HG02943 (cell line): ENCODE measurements around the gene ZBTB40.

Source experiments
- ATAC-seq: cut with Tn5 transposase; IDR thresholded peaks from one replicate; pipeline ENCODE4 v1.9.1; 2021; ENCODE audit warnings: mild to moderate bottlenecking, low read depth, moderate library complexity; ENCODE audit not compliant: unreplicated experiment

ZBTB40 gene

DNA sequence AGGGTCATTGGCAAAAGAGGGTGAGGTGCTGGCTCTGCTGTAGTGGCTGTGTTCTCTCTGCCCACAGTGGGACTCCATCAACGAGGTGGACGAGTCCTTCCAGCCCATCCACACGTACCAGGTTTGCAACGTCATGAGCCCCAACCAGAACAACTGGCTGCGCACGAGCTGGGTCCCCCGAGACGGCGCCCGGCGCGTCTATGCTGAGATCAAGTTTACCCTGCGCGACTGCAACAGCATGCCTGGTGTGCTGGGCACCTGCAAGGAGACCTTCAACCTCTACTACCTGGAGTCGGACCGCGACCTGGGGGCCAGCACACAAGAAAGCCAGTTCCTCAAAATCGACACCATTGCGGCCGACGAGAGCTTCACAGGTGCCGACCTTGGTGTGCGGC, 124.5 kb downstream of the ZBTB40 start:
- ATAC-seq = no peak

DNA sequence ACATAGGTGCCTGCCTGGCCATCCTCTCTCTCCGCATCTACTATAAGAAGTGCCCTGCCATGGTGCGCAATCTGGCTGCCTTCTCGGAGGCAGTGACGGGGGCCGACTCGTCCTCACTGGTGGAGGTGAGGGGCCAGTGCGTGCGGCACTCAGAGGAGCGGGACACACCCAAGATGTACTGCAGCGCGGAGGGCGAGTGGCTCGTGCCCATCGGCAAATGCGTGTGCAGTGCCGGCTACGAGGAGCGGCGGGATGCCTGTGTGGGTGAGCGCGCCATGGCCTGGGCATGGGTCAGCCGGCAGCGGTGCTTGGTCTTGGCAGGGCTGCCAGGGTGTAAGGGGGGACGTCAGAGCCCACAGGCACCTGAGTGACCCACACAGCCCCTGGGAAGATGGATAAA, 125.0 kb downstream of the ZBTB40 start:
- ATAC-seq = no peak

DNA sequence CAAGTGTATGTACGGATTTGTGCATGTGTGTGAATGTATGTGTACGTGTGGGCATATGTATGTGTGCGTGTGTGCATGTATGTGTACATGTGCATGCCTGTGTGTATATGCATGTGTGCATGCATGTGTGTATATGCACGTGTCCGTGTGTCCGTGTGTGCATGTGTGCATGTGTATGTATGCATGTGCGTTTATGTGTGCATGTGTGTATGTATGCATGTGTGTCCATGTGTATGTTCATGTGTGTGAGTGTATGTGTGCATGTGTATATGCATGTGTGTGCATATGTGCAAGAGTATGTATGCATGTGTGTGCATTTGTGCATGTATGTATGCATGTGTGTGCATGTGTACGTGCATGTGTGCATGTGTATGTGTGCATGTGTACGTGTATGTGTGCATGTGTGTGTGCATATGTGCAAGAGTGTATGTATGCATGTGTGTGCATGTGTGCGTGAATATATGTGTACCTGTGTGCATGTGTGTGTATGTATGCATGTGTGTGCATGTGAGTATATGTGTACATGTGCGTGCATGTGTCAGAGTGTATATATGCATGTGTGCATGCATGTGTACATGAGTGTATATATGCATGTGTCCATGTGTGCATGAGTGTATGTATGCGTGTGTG, 127.2 kb downstream of the ZBTB40 start:
- ATAC-seq = no peak

DNA sequence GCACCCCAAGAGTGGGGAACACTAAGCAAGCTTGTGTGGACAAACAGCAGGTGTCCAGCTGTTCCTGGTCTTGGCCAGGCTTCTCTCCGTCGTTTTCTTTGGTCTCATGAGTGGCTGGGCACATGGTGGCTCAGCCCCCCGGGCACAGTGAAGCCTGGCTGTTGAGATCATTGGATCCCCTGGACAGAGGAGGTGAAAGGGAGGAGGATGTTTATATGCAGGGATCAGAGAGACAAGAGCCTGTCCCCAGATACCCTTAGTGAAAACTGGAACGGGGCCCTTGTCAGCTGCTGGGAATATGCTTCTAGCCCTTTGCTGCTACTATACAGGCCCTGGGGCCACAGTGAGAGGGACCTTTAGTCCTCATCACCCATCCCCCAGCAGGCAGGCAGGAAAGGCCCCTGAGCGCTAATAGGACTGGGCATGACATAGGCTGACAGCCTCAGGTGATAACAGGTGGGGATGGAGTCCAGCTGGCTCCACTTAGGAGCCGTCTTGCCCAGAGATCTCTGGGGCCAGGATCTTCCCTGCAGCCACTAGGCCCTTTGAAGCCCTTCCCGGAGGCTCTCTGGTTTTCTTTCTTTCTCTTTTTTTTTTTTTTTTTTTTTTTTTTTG, 128.0 kb downstream of the ZBTB40 start:
- no peak for ATAC-seq
